ENCODE measurements around the gene ADAM12. TPM values are rescaled to one million over a fixed set of nuclear protein-coding genes. Genes with fewer than 3 reads are reported as not detected.

The ADAM12 gene
- total and polyA plus RNA-seq, 2 of the 13 experiments (the other 11 are each of a cell fraction or from before 2014, with no cell fraction given): not detected

GRCh38 chr10:126384269-126384873 lies 3.9 kb downstream of the ADAM12 start:
- Histone ChIP-seq H3K79me2 (ENCODE audit: insufficient read depth, low read length) (no peaks in the 10 kb centered on the region), H4K20me1 (ENCODE audit: insufficient read depth, low read length) (no peaks in the 10 kb centered on the region), H3K27me3 (ENCODE audit: control insufficient read depth in 1 of 2, insufficient read depth in 2 of 2, low read length in 2 of 2) (peaks cover 0 to 14% of the 10 kb centered on the region in 2 experiments; a peak in 3 of 5 replicates), H2AFZ (ENCODE audit: low read length) (no peak overlapping the region), H3K36me3 (replicated peaks in 1 of 2; ENCODE audit: control insufficient read depth in 1 of 2, insufficient read depth in 2 of 2, low read length in 2 of 2) (no peaks in the 10 kb centered on the region), H3K9me3 (ENCODE audit: low read length) (no peaks in the 10 kb centered on the region), H3K4me2 (ENCODE audit: low read depth, low read length) (no peak overlapping the region), H3K4me3 (replicated peaks in 1 of 3; ENCODE audit: insufficient read depth in 1 of 3, low read depth in 2 of 3, low read length in 3 of 3) (no peak overlapping the region), H3K27ac (ENCODE audit: extremely low read length, insufficient read depth, low read length) (no peak overlapping the region), H3K4me1 (ENCODE audit: insufficient read depth, low read length) (no peaks in the 10 kb centered on the region), H3K9ac (ENCODE audit: insufficient read depth, low read depth, low read length) (no peak overlapping the region)
- BruUV-seq (replicated peaks): no TSS peak
- ATAC-seq: no peak
- DNase-seq (ENCODE audit: low spot score): no peak
- TF ChIP-seq ZNF33A (CRISPR knock-in tag; IDR thresholded peaks at IDR 0.05; ENCODE audit: borderline replicate concordance): no peak
- no peak for TF ChIP-seq ZNF557 (CRISPR knock-in tag; IDR thresholded peaks at IDR 0.05)
- TF ChIP-seq ELF1 (CRISPR knock-in tag; IDR thresholded peaks at IDR 0.05): no peak
- no peak for TF ChIP-seq AFF4 (CRISPR knock-in tag; IDR thresholded peaks at IDR 0.05)
- TF ChIP-seq NR2F2 (IDR thresholded peaks at IDR 0.05; ENCODE audit: borderline replicate concordance, low read depth): no peak
- no peak for TF ChIP-seq ZNF331 (CRISPR knock-in tag; IDR thresholded peaks at IDR 0.05)
- TF ChIP-seq KDM5B (CRISPR knock-in tag; IDR thresholded peaks at IDR 0.05; ENCODE audit: borderline replicate concordance): no peak
- TF ChIP-seq SAFB2 (CRISPR knock-in tag; IDR thresholded peaks at IDR 0.05; ENCODE audit: borderline replicate concordance, low read depth): no peak
- no peak for TF ChIP-seq ZNF280D (CRISPR knock-in tag; IDR thresholded peaks at IDR 0.05)
- no peak for TF ChIP-seq PHF20 (CRISPR knock-in tag; IDR thresholded peaks at IDR 0.05)
- TF ChIP-seq CEBPB (IDR thresholded peaks at IDR 0.05; ENCODE audit: borderline replicate concordance, low read depth, low read length): peak; percentile 18; the same call in 1 of the 2 replicates
- TF ChIP-seq MAFK (conservative IDR thresholded peaks at IDR 0.05 in 1 of 2, IDR thresholded peaks at IDR 0.05 in 1 of 2; ENCODE audit: low read length in 2 of 2): 0 out of 4 replicates have a peak, but pooled peaks of 1 of the 2 experiments have one; percentile 3
- TF ChIP-seq, protein P1, sequence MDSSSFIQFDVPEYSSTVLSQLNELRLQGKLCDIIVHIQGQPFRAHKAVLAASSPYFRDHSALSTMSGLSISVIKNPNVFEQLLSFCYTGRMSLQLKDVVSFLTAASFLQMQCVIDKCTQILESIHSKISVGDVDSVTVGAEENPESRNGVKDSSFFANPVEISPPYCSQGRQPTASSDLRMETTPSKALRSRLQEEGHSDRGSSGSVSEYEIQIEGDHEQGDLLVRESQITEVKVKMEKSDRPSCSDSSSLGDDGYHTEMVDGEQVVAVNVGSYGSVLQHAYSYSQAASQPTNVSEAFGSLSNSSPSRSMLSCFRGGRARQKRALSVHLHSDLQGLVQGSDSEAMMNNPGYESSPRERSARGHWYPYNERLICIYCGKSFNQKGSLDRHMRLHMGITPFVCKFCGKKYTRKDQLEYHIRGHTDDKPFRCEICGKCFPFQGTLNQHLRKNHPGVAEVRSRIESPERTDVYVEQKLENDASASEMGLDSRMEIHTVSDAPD (CRISPR knock-in tag; IDR thresholded peaks at IDR 0.05): no peak
- CTCF ChIA-PET (ENCODE audit: low intra/inter-chr PET ratio, low total read pairs): no interaction called here
- no peak for FAIRE-seq
- in situ Hi-C loops (cut with HindIII; ENCODE audit: extremely low pct_ligation_motif_present, low pct_unique_long_range_greater_than_20kb) (loop anchor here (25.0 kb wide), 1 partner anchor 397 kb away; no protein-coding TSS in a partner anchor), intact Hi-C loops (cut with micrococcal nuclease; ENCODE audit: unreplicated experiment) (no loop called here)
- 22% methylated on average over 5 of the region's 5 CpGs for WGBS (ENCODE audit: low lambda C conversion rate)
- POLR2A ChIA-PET: no interaction called here
